ENCODE measurements around the gene ZNRF4.
"Not testable (repeated sequence)": the region's sequence is repeated elsewhere in the genome, so short reads cannot be mapped to it uniquely, and the experiment has no call there.

Gene ZNRF4

GRCh38 chr19:5478241-5478924 lies 23.2 kb downstream of the ZNRF4 start:
- DNase-seq = no peak

GRCh38 chr19:5478925-5479588 lies 23.8 kb downstream of the ZNRF4 start:
- no peak for DNase-seq

DNA sequence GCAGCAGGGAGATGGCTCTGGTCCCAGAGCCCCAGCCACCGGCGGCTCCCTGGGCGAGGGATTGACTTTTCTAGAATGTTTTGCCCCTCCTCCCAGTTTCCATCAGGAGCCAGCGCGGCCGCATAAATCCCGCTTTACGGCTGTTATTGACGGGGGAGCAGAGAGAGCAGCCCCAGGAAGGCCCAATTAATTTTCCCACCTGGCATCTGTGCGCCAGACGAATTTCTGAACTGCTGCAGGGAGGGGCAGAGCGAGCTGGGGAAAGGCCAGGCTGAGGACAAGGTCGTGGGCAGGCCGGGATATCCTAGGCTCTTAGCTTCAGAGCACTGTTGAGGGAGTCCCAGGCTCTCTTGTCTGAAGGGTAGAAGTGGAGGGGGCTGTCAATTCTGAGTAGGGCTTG lies 24.7 kb downstream of the ZNRF4 start:
- DNase-seq = no peak

- no peak for DNase-seq
Observed at GRCh38 chr19:5480427-5480836, 25.2 kb downstream of the ZNRF4 start.

DNA sequence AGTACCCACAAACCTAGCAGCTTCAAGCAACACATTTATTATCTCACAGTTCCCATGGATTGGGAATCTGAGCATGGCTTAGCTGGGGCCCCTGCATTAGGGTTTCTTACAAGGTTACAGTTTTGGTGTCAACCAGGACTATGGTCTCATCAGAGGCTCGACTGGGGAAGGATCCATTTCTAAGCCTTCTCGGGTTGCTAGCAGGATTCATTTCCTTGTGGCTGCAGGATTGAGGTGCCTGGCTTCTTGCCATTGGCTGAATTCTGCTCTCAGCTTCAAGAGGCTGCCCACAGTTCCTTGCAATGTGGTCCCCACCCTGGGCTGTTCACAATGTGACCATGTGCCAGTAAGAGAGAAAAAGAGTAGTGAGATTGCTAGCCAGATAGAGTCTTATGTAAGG lies 26.7 kb downstream of the ZNRF4 start:
- DNase-seq = no peak

DNA sequence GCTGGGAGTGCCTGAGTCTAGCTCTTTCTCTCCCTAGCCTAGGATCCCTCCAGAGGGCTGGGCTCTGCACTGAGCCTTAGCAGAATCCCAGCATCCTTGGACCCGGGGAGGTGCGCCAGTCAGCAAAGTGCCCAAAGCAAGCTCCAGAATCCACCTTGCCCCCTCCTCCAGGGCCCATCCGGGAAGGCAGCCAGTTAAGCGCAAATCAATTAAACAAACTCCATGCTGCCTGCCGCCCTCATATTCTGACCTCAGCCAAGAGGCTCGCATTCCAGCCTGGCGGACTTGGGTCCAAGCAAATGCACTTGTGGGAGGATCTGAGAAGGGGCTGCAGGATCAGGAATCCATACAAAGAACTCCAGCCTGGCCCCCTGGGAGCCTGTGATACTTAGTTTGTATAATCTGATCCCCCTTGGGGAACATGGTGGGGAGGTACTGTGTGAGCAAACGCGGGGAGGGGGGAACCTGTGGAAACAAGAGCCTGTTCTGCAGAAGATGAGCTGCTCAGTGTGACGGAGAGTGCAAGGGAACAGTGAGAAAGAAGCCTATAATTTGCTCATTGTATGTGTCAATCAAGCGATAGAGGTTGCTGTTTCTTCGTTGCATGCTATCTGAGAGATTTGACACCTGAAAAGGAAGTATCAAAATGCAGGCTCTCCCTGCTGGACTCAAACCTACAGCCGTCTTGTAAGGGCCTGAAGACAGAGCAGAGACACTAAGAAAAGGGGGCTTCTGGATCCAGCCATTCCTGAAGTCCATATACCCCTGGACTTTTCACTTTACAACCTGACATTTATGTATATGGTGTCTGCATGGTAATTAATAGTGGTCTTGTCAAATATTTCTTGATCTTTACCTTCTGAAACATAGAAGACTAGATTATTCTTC lies 29.4 kb downstream of the ZNRF4 start:
- DNase-seq = no peak

- no peak for DNase-seq
Observed at GRCh38 chr19:5485286-5485636, 30.0 kb downstream of the ZNRF4 start.

GRCh38 chr19:5485658-5486057 lies 30.4 kb downstream of the ZNRF4 start:
- not testable (repeated sequence) for DNase-seq

DNA sequence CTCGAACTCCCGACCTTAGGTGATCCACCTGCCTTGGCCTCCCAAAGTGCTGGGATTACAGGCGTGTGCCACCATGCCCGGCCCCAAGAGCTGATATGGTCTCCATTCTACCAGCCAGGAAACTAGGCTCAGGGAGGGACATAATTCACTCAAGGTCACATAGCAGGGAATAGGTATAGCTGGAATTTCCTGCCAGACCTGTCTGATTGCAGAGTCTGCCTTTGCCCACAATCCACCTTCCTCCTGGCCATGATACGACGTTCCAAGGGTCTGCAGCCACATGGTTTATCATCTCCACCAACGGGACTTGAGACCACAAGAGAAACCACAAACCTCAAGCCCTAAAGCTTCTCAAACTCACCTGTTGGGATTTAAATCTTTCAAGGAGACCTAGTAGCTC lies 32.0 kb downstream of the ZNRF4 start:
- DNase-seq = no peak

GRCh38 chr19:5489551-5489950 lies 34.3 kb downstream of the ZNRF4 start:
- no peak for DNase-seq

- DNase-seq = no peak
Observed at GRCh38 chr19:5491565-5491964, 36.3 kb downstream of the ZNRF4 start.

- DNase-seq = no peak
Observed at GRCh38 chr19:5492281-5492634, 37.0 kb downstream of the ZNRF4 start.

DNA sequence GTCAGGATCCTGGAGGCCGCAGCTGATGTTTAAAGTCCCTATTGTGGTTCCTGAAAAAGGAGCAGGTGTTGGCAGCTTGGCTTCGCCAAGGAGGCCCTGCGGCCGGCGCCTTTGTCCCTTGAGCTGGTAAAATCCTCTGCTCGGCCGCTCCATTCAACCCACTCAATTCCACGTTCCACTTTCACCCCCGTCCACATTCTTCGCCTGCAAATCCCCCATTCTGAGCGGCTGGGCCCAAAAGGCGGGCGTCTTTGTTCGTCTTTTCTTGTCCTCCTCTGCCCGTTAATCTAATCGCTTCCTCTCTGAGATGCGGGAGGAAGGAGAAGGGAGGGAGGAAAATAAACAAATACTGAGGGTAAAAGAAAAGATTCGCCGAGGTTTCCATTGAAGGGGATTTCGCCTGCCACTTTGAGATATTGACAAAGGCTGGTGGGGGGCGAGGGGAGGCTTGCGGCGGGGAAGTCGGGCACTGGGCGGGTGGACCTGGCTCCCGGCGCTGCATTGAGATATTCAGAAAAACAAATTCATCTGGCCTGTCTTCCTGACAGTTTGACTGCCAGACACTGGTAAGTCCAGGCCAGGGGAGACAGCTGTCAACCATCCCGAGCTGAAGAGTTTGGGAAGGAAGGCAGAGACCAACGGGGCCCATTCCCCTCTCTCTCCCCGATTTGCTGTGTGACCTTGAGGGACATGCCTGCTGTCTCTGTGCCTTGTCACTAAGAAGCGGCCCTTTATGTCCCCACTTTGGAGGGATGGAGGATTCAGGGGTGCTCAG lies 37.6 kb downstream of the ZNRF4 start:
- DNase-seq = no peak

- DNase-seq = no peak
Observed at GRCh38 chr19:5494773-5495172, 39.6 kb downstream of the ZNRF4 start.

GRCh38 chr19:5495792-5496191 lies 40.6 kb downstream of the ZNRF4 start:
- DNase-seq = no peak

DNA sequence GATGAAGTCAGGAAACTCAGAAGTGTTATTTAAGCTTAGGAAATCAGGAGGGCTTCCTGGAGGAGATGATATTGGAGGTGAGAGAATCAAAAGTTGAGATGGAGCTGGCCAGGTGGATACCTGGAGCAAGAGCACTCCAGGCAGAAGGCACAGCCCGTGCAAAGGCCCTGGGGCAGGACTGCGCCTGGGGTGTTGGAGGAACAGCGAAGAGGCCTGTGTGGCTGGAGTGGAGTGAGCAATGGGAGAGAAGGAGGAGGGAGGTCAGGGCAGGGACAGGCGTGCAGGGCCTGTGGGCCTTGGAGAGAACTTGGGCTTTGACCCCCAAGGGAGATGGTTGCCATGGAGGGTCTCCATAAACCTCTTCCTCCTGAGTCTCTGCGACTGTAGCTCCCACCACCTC lies 42.1 kb downstream of the ZNRF4 start:
- DNase-seq = no peak

GRCh38 chr19:5498830-5499550 lies 43.8 kb downstream of the ZNRF4 start:
- DNase-seq = no peak

GRCh38 chr19:5501907-5502306 lies 46.7 kb downstream of the ZNRF4 start:
- DNase-seq = no peak

GRCh38 chr19:5503598-5503997 lies 48.4 kb downstream of the ZNRF4 start:
- DNase-seq = no peak

DNA sequence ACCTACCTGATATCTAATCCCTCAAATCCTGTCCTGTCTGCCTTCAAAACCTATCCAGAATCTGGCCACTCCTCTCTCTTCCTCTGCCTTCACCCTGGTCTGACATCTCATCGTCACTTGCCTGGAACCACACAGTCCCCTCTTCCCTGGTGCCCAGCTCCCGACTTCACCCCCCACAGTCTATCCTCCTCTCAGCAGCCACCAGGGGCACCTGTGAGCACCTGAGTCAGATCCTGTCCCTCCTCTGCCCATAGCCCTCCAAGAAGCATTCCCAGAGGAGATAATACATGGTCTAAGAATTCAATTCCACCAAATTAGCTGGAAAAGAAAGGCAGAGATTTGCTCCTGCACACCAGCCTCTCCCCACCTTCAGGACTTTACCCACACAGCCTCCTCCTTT lies 48.9 kb downstream of the ZNRF4 start:
- no peak for DNase-seq
